ENCODE results near the gene ERCC1.

ERCC1 gene

DNA sequence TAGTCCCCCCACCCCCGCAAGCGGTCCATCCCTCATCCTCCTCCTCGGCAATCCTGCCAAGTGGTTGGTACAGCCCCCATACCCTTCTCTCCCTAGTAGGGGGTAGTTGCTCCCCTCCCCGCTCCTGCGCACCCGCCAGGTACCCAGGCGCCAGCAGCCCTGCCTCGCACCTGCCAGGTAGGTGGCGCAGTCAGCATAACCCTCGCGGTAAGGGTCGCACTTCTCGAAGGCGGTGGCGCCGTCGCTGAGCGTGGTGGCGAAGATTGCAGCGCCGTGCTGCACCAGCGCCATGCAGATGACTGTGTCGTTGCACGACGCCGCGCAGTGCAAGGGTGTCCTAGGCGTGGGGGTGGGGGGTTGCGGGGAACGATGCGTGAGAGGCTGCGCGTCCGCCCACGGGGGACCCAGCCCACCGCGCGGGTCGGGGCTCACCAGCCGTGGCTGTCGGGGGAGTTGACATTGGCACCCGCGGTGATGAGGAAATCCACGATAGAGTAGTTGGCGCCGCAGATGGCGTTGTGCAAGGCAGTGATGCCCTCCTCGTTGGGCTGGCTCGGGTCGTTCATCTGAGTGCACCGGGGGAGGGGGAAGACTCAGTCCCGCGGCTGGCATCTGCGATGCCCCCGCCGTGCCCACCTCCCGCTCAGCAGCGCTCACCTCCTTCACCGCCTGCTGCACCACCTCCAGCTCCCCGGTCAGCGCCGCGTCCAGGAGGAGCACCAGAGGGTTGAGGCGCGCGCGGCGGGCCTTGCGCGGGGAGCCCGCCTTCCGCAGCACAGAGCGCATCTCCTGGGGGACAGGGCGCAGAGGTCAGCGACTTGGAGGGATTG, 38.1 kb downstream of the ERCC1 start:
- Mint-ChIP-seq H3K4me1 (no peaks in the 10 kb centered on the region), H3K36me3 (no peaks in the 10 kb centered on the region), H3K9me3 (no peaks in the 10 kb centered on the region), H3K27ac (no peak overlapping the region), H3K4me3 (no peak overlapping the region), H3K27me3 (peaks cover 19% of the 10 kb centered on the region)

DNA sequence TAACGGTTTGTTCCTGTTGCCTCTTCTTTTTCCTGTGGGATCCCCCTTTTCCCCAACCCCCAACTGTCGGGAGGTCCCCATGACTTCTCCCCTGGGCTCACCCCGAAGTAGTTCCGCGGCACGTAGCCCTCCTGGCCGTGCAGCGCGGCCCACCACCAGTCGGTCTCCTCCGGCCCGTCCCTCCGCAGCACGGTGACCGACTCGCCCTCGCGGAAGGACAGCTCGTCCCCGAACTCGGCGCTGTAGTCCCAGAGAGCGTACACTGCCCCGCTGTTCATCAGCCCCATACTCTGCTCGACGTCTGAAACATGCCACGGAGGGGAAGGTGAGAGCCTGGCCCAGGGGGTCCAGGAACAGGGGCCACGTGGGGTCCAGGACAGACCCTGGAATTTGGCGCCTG, 41.3 kb downstream of the ERCC1 start:
- H3K4me3 Mint-ChIP-seq, result no peak overlapping the region

DNA sequence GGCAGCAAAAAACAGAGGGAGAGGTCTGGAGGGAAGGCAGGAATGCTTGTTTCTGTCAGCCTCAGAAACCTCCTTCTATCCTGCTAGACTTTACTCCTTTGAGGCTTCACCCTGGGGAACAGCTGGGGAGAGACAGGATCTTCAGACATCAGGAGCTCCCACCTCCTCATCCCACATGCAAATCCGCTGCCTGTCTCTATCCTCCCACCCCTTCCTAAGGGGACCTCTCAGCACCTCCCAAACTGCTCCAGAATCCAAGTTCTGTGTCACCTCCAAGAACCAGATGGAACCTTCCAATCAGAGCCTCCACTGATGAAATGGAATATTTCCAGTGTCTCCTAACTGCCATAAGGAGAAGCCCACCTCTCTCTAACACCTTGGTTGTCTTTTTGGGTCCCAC, 43.6 kb downstream of the ERCC1 start:
- Mint-ChIP-seq H3K9me3 (no peaks in the 10 kb centered on the region), H3K4me1 (no peaks in the 10 kb centered on the region), H3K36me3 (no peaks in the 10 kb centered on the region), H3K27ac (no peak overlapping the region), H3K4me3 (no peak overlapping the region), H3K27me3 (peaks cover 9% of the 10 kb centered on the region)

More for the DNA sequence above, 41.3 kb downstream of the ERCC1 start:
- H3K9me3 Mint-ChIP-seq, result no peaks in the 10 kb centered on the region
- peaks cover 16% of the 10 kb centered on the region for H3K27me3 Mint-ChIP-seq
- H3K27ac Mint-ChIP-seq, result no peak overlapping the region
- H3K36me3 Mint-ChIP-seq, result no peaks in the 10 kb centered on the region
- H3K4me1 Mint-ChIP-seq, result no peaks in the 10 kb centered on the region

DNA sequence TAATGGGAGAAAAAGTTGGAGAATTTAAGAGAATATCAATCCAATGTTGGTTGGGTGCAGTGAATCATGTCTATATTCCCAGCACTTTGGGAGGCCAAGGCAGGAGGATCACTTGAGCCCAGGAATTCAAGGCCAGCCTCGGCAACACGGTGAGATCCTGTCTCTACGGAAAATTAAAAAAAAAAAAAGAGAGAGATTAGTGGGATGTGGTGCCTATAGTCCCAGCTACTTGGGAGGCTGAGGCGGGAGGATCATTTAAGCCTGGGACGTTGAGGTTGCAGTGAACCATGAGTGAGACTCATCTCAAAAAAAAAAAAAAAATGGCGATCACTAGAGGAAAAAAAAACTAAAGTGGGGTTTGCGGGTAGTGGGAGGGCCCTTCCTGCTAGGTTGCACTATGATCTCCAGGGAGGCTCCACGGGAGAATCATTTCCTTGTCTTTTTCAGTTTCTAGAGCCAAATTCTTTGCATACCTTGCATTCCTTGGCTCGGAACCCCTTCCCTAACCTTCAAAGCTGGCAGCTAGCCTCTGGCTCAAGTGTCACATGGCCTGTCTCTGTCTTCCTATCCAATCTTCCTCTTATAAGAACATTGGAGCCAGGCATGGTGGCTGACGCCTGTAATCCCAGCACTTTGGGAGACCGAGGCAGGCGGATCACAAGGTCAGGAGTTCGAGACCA, 47.5 kb downstream of the ERCC1 start:
- Mint-ChIP-seq H3K9me3 (no peaks in the 10 kb centered on the region), H3K4me1 (no peaks in the 10 kb centered on the region), H3K36me3 (no peaks in the 10 kb centered on the region), H3K27me3 (no peaks in the 10 kb centered on the region), H3K4me3 (no peak overlapping the region), H3K27ac (peak overlapping the region; percentile 62)

DNA sequence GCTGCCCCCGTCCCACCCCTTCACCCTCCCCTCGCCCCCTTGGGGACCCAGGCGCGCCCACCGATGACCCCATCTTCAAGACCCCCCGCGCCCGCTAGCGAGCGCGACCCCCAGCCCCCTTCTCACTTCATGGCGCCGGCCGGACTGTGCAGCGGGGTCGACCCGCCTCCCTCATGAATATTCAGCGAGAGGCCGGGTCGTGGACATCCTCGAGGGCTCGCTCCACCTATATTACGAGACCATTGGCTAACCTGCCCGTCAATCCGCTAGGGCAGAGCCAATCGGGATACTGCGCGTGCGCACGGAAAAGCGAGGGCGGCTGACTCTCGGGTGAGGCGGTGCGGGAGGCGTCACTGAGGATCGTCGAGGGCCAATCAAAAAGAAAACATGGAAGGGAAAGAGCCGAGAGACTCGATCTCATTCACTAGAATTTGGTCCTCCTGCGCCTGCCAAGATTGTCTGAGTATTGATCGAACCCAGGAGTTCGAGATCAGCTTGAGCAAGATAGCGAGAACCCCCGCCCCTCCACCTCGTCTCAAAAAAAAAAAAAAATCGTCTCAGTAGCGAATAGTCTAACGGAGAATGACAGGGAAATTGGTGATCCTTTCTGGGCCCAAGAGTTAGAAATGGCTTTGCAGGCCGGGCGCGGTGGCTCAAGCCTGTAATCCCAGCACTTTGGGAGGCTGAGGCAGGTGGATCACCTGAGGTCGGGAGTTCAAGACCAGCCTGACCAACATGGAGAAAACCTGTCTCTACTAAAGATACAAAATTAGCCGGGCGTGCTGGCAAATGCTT, 53.1 kb downstream of the ERCC1 start, which contains the start of gene ERCC2:
ERCC2 (minus strand) TSS at position 164 of the 795 bp plus-strand sequence; CDS start at position 131, 33 bp downstream.
- Mint-ChIP-seq H3K27me3 (no peaks in the 10 kb centered on the region), H3K4me3 (peak within 1 kb of the TSS; percentile 94), H3K36me3 (no peaks in the 10 kb centered on the region), H3K4me1 (peaks cover 19% of the 10 kb centered on the region), H3K27ac (peak within 1 kb of the TSS; percentile 96), H3K9me3 (no peaks in the 10 kb centered on the region)

DNA sequence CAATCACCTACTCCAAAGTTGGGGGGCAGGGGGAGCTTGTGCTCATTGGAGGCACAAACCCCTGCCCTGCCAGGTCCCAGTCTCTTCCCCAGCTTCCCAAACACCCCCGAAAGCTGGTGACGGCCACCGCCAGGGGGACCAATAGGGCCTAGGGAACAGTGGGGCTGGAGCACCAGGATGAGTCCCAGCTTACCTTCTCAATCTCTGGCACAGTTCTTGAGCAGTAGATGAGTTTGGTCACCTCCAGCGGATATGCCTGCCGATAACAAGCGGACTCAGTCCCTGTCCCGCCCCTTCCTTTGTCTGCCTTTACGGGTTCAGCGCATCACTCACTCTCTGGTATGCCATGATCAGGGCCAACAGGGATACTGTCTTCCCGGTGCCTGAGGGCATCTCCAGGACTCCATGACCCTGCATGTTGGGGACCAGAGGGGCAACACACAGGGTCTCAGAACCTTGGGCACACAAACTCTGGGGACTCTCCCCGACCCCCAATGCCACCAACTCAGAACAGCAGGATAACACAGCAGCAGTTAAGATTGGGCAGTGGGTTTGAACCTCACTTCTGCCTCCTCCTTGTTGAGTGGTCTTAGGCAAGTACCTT, 54.9 kb downstream of the ERCC1 start:
- H3K4me3 Mint-ChIP-seq, result peak overlapping the region; percentile 39
- peaks cover 19% of the 10 kb centered on the region for H3K4me1 Mint-ChIP-seq
- no peaks in the 10 kb centered on the region for H3K27me3 Mint-ChIP-seq
- no peak overlapping the region for H3K27ac Mint-ChIP-seq
- H3K9me3 Mint-ChIP-seq, result no peaks in the 10 kb centered on the region
- no peaks in the 10 kb centered on the region for H3K36me3 Mint-ChIP-seq

DNA sequence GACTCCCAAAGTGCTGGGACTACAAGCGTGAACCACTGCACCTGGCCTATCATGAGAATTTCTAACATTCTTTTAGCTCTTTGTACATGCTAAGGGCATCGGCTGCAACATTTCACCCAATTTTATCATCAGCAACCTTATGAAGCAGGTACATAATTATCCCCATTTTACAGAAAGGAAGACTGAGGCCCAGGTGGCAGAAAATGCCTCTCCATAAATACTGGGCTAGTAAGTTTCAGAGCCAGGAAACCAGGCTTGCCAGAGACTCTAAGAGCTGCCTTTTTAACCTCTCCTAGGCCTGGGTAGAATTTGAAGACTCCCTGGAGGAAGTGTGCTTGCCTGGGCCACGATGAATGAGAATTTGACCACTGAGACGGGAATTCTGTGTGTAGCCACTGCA, 55.6 kb downstream of the ERCC1 start:
- H3K27ac Mint-ChIP-seq, result no peak overlapping the region
- H3K9me3 Mint-ChIP-seq, result no peaks in the 10 kb centered on the region
- H3K4me3 Mint-ChIP-seq, result peak overlapping the region; percentile 52
- no peaks in the 10 kb centered on the region for H3K36me3 Mint-ChIP-seq
- H3K4me1 Mint-ChIP-seq, result peaks cover 19% of the 10 kb centered on the region
- H3K27me3 Mint-ChIP-seq, result no peaks in the 10 kb centered on the region

DNA sequence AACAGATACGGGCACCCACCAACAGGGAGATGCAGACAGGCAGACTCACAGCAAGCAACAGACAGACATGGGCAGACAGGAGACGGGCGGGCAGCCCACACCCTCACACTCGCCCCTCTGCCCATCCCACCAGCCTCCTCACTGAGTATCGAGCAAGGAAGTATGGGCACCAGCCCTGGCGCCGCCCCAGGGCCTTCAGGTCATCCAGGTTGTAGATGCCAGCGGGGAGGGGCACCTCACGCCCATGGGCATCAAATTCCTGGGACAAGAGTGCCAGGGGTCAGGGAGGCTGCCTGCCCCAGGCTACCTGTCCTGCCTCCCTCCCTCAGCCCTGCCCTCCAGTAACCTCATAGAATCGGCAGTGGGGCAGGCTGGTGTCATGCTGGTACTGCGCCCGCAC, 59.0 kb downstream of the ERCC1 start:
- Mint-ChIP-seq H3K27ac (no peak overlapping the region), H3K4me3 (no peak overlapping the region), H3K9me3 (no peaks in the 10 kb centered on the region), H3K36me3 (no peaks in the 10 kb centered on the region), H3K27me3 (no peaks in the 10 kb centered on the region), H3K4me1 (peaks cover 14% of the 10 kb centered on the region)

DNA sequence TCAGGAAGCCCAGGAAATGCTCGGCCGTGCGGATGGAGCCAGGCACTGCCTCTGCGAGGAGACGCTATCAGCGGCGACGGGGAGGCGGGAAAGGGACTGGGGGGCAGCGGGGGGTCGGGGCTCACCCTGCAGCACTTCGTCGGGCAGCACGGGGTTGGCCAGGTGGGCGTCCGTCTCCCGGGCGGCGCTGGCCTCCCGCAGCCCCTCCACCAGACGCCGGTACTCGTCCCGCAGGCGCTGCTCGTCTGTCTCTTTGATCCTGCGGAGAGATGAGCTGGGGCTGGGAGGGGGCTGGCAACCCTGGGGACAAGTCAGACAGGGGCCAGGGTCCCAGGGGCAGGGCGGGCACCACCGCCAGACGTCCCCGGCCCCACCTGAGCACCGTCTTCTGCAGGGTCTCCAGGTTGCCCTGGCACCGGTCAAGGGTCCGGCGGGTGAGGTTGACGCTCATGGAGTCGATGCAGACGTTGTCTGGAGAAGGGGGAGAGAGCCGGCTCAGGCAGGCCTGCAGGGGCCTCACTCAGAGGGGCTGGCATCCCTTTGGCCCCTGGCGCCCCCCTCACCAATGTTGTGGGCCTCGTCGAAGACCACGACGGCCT, 59.8 kb downstream of the ERCC1 start:
- H3K4me1 Mint-ChIP-seq, result peaks cover 11% of the 10 kb centered on the region
- no peaks in the 10 kb centered on the region for H3K9me3 Mint-ChIP-seq
- no peaks in the 10 kb centered on the region for H3K27me3 Mint-ChIP-seq
- H3K36me3 Mint-ChIP-seq, result no peaks in the 10 kb centered on the region
- no peak overlapping the region for H3K27ac Mint-ChIP-seq
- no peak overlapping the region for H3K4me3 Mint-ChIP-seq

DNA sequence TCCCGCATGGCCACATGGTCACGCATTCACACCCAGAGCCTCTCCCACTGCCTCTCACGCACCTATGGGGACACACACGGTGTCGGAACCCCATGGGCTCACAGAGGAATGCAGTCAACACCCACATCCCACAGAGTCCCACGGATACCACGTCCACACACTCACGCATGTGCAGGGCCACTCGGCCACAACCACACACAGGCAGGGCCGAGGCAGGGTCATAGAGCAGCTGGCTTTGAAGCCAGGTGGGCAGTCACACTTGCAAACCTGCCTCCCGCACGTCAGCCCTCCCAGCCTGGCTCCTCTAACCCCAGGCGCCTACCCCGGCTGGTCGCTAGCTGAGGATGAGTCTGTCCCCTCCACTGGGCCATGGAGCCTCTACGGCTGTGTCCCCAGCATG, 61.4 kb downstream of the ERCC1 start:
- Mint-ChIP-seq H3K27me3 (no peaks in the 10 kb centered on the region), H3K9me3 (no peaks in the 10 kb centered on the region), H3K36me3 (peaks cover 1% of the 10 kb centered on the region), H3K4me3 (no peak overlapping the region), H3K27ac (no peak overlapping the region), H3K4me1 (no peaks in the 10 kb centered on the region)

DNA sequence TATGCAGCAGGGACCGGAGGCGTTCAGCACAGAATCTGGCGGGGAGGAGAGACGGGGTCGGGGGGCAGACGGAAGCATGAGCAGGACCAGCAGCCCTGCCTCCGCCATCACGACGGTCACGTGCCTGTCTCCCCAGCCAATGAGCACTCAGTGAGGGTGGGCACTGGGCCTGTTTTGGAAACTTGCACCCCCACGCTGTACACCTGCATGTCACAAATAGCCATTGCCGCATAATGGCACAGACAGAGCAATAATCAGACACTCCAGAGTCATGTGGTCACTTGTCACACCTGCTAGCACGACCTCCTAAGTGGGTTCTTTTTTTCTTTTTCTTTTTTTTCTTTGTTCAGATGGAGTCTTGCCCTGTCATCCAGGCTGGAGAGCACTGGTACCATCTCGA, 62.1 kb downstream of the ERCC1 start:
- H3K4me1 Mint-ChIP-seq, result no peaks in the 10 kb centered on the region
- no peak overlapping the region for H3K27ac Mint-ChIP-seq
- peaks cover 1% of the 10 kb centered on the region for H3K36me3 Mint-ChIP-seq
- no peak overlapping the region for H3K4me3 Mint-ChIP-seq
- no peaks in the 10 kb centered on the region for H3K9me3 Mint-ChIP-seq
- no peaks in the 10 kb centered on the region for H3K27me3 Mint-ChIP-seq

DNA sequence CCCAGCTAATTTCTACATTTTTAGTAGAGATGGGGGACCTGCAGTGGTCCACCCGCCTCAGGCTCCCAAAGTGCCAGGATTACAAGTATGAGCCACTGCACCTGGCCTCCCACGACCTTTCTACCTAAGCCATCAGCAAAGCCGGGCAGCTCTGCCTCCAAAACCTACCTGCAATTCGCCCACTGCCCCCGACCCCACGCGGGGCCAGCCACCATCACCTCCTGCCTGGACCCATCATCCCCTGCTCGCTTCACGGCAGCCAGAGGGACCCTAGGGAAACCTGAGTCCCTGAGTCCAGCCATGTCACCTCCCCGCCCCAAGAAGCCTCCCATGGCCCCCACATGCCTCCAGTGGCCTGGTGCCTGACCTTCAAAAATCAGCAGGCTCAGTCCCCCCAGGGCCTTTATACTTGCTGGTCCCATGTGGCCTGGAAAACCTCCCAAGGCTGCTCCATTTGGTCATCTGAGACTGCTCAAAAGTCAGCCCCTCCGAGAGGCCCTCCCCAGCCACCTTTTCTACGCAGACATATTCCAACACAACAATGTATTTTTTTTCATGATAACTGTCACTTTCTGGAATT, 65.4 kb downstream of the ERCC1 start:
- H3K4me3 Mint-ChIP-seq, result no peak overlapping the region
- no peaks in the 10 kb centered on the region for H3K27me3 Mint-ChIP-seq
- H3K4me1 Mint-ChIP-seq, result no peaks in the 10 kb centered on the region
- no peak overlapping the region for H3K27ac Mint-ChIP-seq
- H3K36me3 Mint-ChIP-seq, result peaks cover 3% of the 10 kb centered on the region
- H3K9me3 Mint-ChIP-seq, result no peaks in the 10 kb centered on the region

DNA sequence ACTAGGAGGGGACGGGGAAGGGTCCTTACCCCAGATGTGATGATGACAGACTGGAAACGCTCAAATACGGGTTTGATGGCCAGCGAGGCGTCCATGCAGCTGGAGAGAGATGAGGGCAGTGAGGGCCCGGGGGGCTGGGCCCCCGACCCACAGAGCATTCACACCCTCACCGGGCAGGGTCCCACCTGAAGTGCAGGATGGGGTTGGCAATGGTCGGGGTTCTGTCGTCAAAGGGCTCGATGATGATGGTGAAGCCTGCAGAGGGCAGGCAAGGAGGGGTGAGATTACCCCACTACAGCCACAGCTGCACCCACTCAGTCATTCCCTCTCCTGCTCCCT, 66.3 kb downstream of the ERCC1 start:
- H3K27me3 Mint-ChIP-seq, result no peaks in the 10 kb centered on the region
- H3K9me3 Mint-ChIP-seq, result no peaks in the 10 kb centered on the region
- no peak overlapping the region for H3K4me3 Mint-ChIP-seq
- H3K36me3 Mint-ChIP-seq, result peaks cover 3% of the 10 kb centered on the region
- H3K27ac Mint-ChIP-seq, result no peak overlapping the region
- H3K4me1 Mint-ChIP-seq, result no peaks in the 10 kb centered on the region

All from activated naive CD4-positive, alpha-beta T cell treated with anti-CD3 and anti-CD28 coated beads, Interleukin-2, amount 50 U/mL, for 24 hours (primary cell).